ENCODE measurements around the gene FGFR4. TPM values are rescaled to one million over a fixed set of nuclear protein-coding genes. Genes with fewer than 3 reads are reported as not detected.

Gene FGFR4
- total RNA-seq, 1 experiment from 2014 or later, result 291 TPM

GRCh38 chr5:177093082-177093712, 6.5 kb downstream of the FGFR4 start:
- peaks cover 35% of the 10 kb centered on the region for H3K4me1 Mint-ChIP-seq (ENCODE audit: low read depth, unreplicated experiment)
- no peak overlapping the region for H3K4me3 Mint-ChIP-seq (ENCODE audit: low read depth, unreplicated experiment)
- H3K27ac Mint-ChIP-seq (ENCODE audit: unreplicated experiment), result no peak overlapping the region
- H3K27me3 Mint-ChIP-seq (ENCODE audit: unreplicated experiment), result no peaks in the 10 kb centered on the region
- CTCF ChIA-PET, result interaction anchor here (0.6 kb wide), 1 partner anchor 14 kb away, joined by 4 read pairs; no protein-coding TSS in a partner anchor
- peaks cover 69% of the 10 kb centered on the region for H3K36me3 Mint-ChIP-seq (ENCODE audit: insufficient read depth, unreplicated experiment)
- no peak for DNase-seq
- TF ChIP-seq CTCF (IDR thresholded peaks at IDR 0.05; ENCODE audit: unreplicated experiment), result no peak
- no TSS peak for BruUV-seq (replicated peaks)
- H3K9me3 Mint-ChIP-seq (ENCODE audit: low read depth, unreplicated experiment), result no peaks in the 10 kb centered on the region
- intact Hi-C loops (cut with micrococcal nuclease; ENCODE audit: unreplicated experiment), result no loop called here

- Mint-ChIP-seq H3K27me3 (ENCODE audit: unreplicated experiment) (no peaks in the 10 kb centered on the region), H3K9me3 (ENCODE audit: low read depth, unreplicated experiment) (no peaks in the 10 kb centered on the region), H3K36me3 (ENCODE audit: insufficient read depth, unreplicated experiment) (peaks cover 68% of the 10 kb centered on the region), H3K27ac (ENCODE audit: unreplicated experiment) (no peak overlapping the region), H3K4me3 (ENCODE audit: low read depth, unreplicated experiment) (no peak overlapping the region), H3K4me1 (ENCODE audit: low read depth, unreplicated experiment) (peaks cover 29% of the 10 kb centered on the region)
- no TSS peak for BruUV-seq (replicated peaks)
- intact Hi-C loops (cut with micrococcal nuclease; ENCODE audit: unreplicated experiment), result no loop called here
- CTCF ChIA-PET, result no interaction called here
- DNase-seq, result no peak
- TF ChIP-seq CTCF (IDR thresholded peaks at IDR 0.05; ENCODE audit: unreplicated experiment), result no peak
Measured at GRCh38 chr5:177093803-177094202, 7.1 kb downstream of the FGFR4 start.

- TF ChIP-seq CTCF (IDR thresholded peaks at IDR 0.05; ENCODE audit: unreplicated experiment), result no peak
- CTCF ChIA-PET, result no interaction called here
- no peak overlapping the region for H3K4me3 Mint-ChIP-seq (ENCODE audit: low read depth, unreplicated experiment)
- DNase-seq, result no peak
- no peak overlapping the region for H3K27ac Mint-ChIP-seq (ENCODE audit: unreplicated experiment)
- intact Hi-C loops (cut with micrococcal nuclease; ENCODE audit: unreplicated experiment), result no loop called here
- H3K36me3 Mint-ChIP-seq (ENCODE audit: insufficient read depth, unreplicated experiment), result peaks cover 69% of the 10 kb centered on the region
- H3K4me1 Mint-ChIP-seq (ENCODE audit: low read depth, unreplicated experiment), result peaks cover 24% of the 10 kb centered on the region
- H3K27me3 Mint-ChIP-seq (ENCODE audit: unreplicated experiment), result no peaks in the 10 kb centered on the region
- no TSS peak for BruUV-seq (replicated peaks)
- H3K9me3 Mint-ChIP-seq (ENCODE audit: low read depth, unreplicated experiment), result no peaks in the 10 kb centered on the region
Measured at GRCh38 chr5:177094224-177095087, 7.7 kb downstream of the FGFR4 start.

- H3K27me3 Mint-ChIP-seq (ENCODE audit: unreplicated experiment), result no peaks in the 10 kb centered on the region
- peaks cover 24% of the 10 kb centered on the region for H3K4me1 Mint-ChIP-seq (ENCODE audit: low read depth, unreplicated experiment)
- DNase-seq, result no peak
- peaks cover 72% of the 10 kb centered on the region for H3K36me3 Mint-ChIP-seq (ENCODE audit: insufficient read depth, unreplicated experiment)
- no TSS peak for BruUV-seq (replicated peaks)
- intact Hi-C loops (cut with micrococcal nuclease; ENCODE audit: unreplicated experiment), result no loop called here
- CTCF ChIA-PET, result no interaction called here
- no peak overlapping the region for H3K4me3 Mint-ChIP-seq (ENCODE audit: low read depth, unreplicated experiment)
- no peak overlapping the region for H3K27ac Mint-ChIP-seq (ENCODE audit: unreplicated experiment)
- no peaks in the 10 kb centered on the region for H3K9me3 Mint-ChIP-seq (ENCODE audit: low read depth, unreplicated experiment)
- TF ChIP-seq CTCF (IDR thresholded peaks at IDR 0.05; ENCODE audit: unreplicated experiment), result no peak
Measured at GRCh38 chr5:177095088-177095669, 8.5 kb downstream of the FGFR4 start.

All from Calu3 (cell line).